A549 (cell line): Measurements from ENCODE around the gene PDZD2. TPM values are rescaled to one million over a fixed set of nuclear protein-coding genes. Genes with fewer than 3 reads are reported as not detected.
A peak's percentile ranks its signal among the peaks of the same experiment; 100 is the strongest.

Source experiments
- ATAC-seq, 2 experiments: fragments of 200-7000 bp in 1 of 2; fragments of >200 bp in 1 of 2; cut with Nextera tagmentation in 1 of 2; cut with Tn5 transposase in 1 of 2; 3 replicates each; pipeline versions ENCODE4 v1.8.0 to v1.9.1; 2018 to 2020; ENCODE audit warnings: mild to moderate bottlenecking in 1 of 2, moderate library complexity in 1 of 2
- CTCF ChIA-PET: fragments of 300-600 bp; sonication (Branson Sonifier 250); formaldehyde crosslinking; extraction: SDS; loops from one replicate; lab custom pipeline; 2021; ENCODE audit warnings: antibody characterized with exemption, inconsistent platforms; lab: Yijun Ruan, JAX
- POLR2A ChIA-PET: fragments of 350-600 bp; formaldehyde crosslinking; extraction: SDS; loops from one replicate; lab custom pipeline; 2021; ENCODE audit warnings: antibody characterized with exemption, inconsistent platforms; lab: Yijun Ruan, JAX
- DNase-seq, 2 experiments: peaks; one replicate each; pipeline versions ENCODE4 v3.0.0 to v3.0.0-alpha.2; 2011 to 2016; ENCODE audit warnings: low read depth in 1 of 2, low spot score in 1 of 2
- FAIRE-seq: peaks from 2 replicates; lab custom pipeline; 2011; peaks lifted over from hg19 to GRCh38; lab: Jason Lieb, UNC
- H3K27ac ChIP-seq, 2 experiments: fragments of >200 bp; sonication (Bioruptor Twin); formaldehyde crosslinking; 3 replicates each; pipeline ENCODE4 v1.5.1; 2016 to 2017
- H3K4me1 ChIP-seq: fragments of >200 bp; sonication (Bioruptor Twin); formaldehyde crosslinking; 3 replicates; pipeline ENCODE4 v1.6.1; 2016
- H3K4me2 ChIP-seq: fragments of >200 bp; sonication (Bioruptor Twin); formaldehyde crosslinking; 3 replicates; pipeline ENCODE4 v1.6.1; 2016
- H3K4me3 ChIP-seq: fragments of >200 bp; sonication (Bioruptor Twin); formaldehyde crosslinking; 3 replicates; pipeline ENCODE4 v1.5.1; 2016
- H3K9me3 ChIP-seq: fragments of >200 bp; sonication (Bioruptor Twin); formaldehyde crosslinking; 3 replicates; pipeline ENCODE4 v1.6.1; 2016
- BHLHE40 ChIP-seq: IDR thresholded peaks from 2 replicates; pipeline ENCODE4 v1.6.1; 2012; ENCODE audit warnings: low read depth, low read length, inconsistent platforms
- CHD2 ChIP-seq: fragments of 150-350 bp; IDR thresholded peaks from 2 replicates; pipeline ENCODE4 v1.6.1; 2014; ENCODE audit warnings: low read length; ENCODE audit not compliant: partially characterized antibody
- ELK1 ChIP-seq: fragments of 150-350 bp; IDR thresholded peaks from 2 replicates; pipeline ENCODE4 v1.6.1; 2014; ENCODE audit warnings: low read depth, mild to moderate bottlenecking, low read length
- EP300 ChIP-seq, 2 experiments: fragments of >200 bp; sonication (Bioruptor Twin); formaldehyde crosslinking; IDR thresholded peaks; 2 replicates in 1 of 2; 3 replicates in 1 of 2; pipeline ENCODE4 v1.6.1; 2016 to 2017
- ESRRA ChIP-seq: fragments of 150-350 bp; IDR thresholded peaks from 2 replicates; pipeline ENCODE4 v1.6.1; 2014; ENCODE audit warnings: mild to moderate bottlenecking, low read length, borderline replicate concordance
- FOSL2 ChIP-seq, 2 experiments: fragments of 450-650 bp in 1 of 2; fragments of >200 bp in 1 of 2; sonication (Bioruptor Twin) in 1 of 2; formaldehyde crosslinking; IDR thresholded peaks; 2 replicates each; pipeline versions ENCODE4 v1.5.0 to v1.6.1; 2016 to 2020; ENCODE audit warnings: mild to moderate bottlenecking in 1 of 2, moderate library complexity in 1 of 2
- GATA3 ChIP-seq: IDR thresholded peaks from 2 replicates; pipeline ENCODE4 v1.6.1; 2012; ENCODE audit warnings: borderline replicate concordance
- HEYL ChIP-seq: fragments of 250-450 bp; sonication (Bioruptor Pico); IDR thresholded peaks from 2 replicates; pipeline ENCODE4 v1.8.0; 2021; ENCODE audit warnings: mild to moderate bottlenecking, moderate library complexity
- KDM5A ChIP-seq: fragments of 200-600 bp; sonication (generic); IDR thresholded peaks from 2 replicates; pipeline ENCODE4 v1.6.1; 2016; ENCODE audit warnings: antibody characterized with exemption, mild to moderate bottlenecking
- MAFK ChIP-seq: fragments of 450-650 bp; IDR thresholded peaks from 2 replicates; pipeline ENCODE4 v1.6.1; 2014; ENCODE audit not compliant: partially characterized antibody
- MAX ChIP-seq: IDR thresholded peaks from 2 replicates; pipeline ENCODE4 v1.6.1; 2012
- MYC ChIP-seq: IDR thresholded peaks from 2 replicates; pipeline ENCODE4 v1.6.1; 2012; ENCODE audit warnings: mild to moderate bottlenecking, inconsistent platforms, low read length, improper control_type of control experiment, borderline replicate concordance
- NPAS2 ChIP-seq: fragments of 250-450 bp; sonication (Bioruptor Pico); IDR thresholded peaks from 2 replicates; pipeline ENCODE4 v1.8.0; 2022; ENCODE audit warnings: mild to moderate bottlenecking, moderate library complexity, borderline replicate concordance
- NR3C1 ChIP-seq: fragments of >200 bp; sonication (Bioruptor Twin); formaldehyde crosslinking; IDR thresholded peaks from 3 replicates; pipeline ENCODE4 v1.6.1; 2017
- POLR2AphosphoS2 ChIP-seq: conservative IDR thresholded peaks from 2 replicates; pipeline ENCODE4 v1.6.1; 2012; ENCODE audit warnings: low read length, improper control_type of control experiment, inconsistent platforms
- RAD21 ChIP-seq, 2 experiments: fragments of >200 bp in 1 of 2; sonication (Bioruptor Twin) in 1 of 2; formaldehyde crosslinking in 1 of 2; IDR thresholded peaks in 1 of 2; conservative IDR thresholded peaks in 1 of 2; 2 replicates in 1 of 2; 3 replicates in 1 of 2; pipeline ENCODE4 v1.6.1; 2012 to 2018; ENCODE audit warnings: inconsistent platforms in 1 of 2
- RARB ChIP-seq: fragments of 250-450 bp; sonication (Bioruptor Pico); IDR thresholded peaks from 2 replicates; pipeline ENCODE4 v1.8.0; 2021; ENCODE audit warnings: mild to moderate bottlenecking, moderate library complexity
- SMC3 ChIP-seq: fragments of >200 bp; sonication (Bioruptor Twin); formaldehyde crosslinking; IDR thresholded peaks from 3 replicates; pipeline ENCODE4 v1.6.1; 2018; ENCODE audit warnings: inconsistent platforms
- USF2 ChIP-seq: fragments of 450-650 bp; IDR thresholded peaks from 2 replicates; pipeline ENCODE4 v1.6.1; 2014; ENCODE audit warnings: antibody characterized with exemption
- ZC3H11A ChIP-seq: fragments of 450-650 bp; IDR thresholded peaks from 2 replicates; pipeline ENCODE4 v1.6.1; 2014; ENCODE audit warnings: antibody characterized with exemption, mild to moderate bottlenecking
- ZFP36 ChIP-seq: fragments of 450-650 bp; IDR thresholded peaks from 2 replicates; pipeline ENCODE4 v1.6.1; 2014; ENCODE audit warnings: borderline replicate concordance; ENCODE audit not compliant: partially characterized antibody
- ZNF302 ChIP-seq: fragments of 250-450 bp; sonication (Bioruptor Pico); IDR thresholded peaks from 2 replicates; pipeline ENCODE4 v1.9.0; 2021; ENCODE audit warnings: inconsistent platforms, mild to moderate bottlenecking, moderate library complexity
- WGBS: methylation state at CpG from one replicate; pipeline ENCODE4 v1.1.6; 2017; ENCODE audit errors: missing lambda C conversion rate; 5-methylcytosine and 5-hydroxymethylcytosine counted together
- polyA plus RNA-seq, 4 experiments: library from polyadenylated mRNA; depleted of rRNA in 3 of 4; stranded (reverse); fragments of >200 nt; fragmentation: RNase III in 1 of 4; extraction: RNeasy Plus Mini Kit Qiagen cat#74134 plus additional on column Dnase treatment in 1 of 4; gene quantifications; 2 replicates in 3 of 4; 3 replicates in 1 of 4; pipeline ENCODE4 v1.2.3, GENCODE V29; 2011 to 2017
- TF ChIP-seq, protein P1 (sequence below): fragments of >200 bp; sonication (Bioruptor Twin); formaldehyde crosslinking; IDR thresholded peaks from 3 replicates; pipeline ENCODE4 v1.5.1; 2016
- TF ChIP-seq, protein P2 (sequence below): fragments of >200 bp; sonication (Bioruptor Twin); formaldehyde crosslinking; IDR thresholded peaks from 3 replicates; pipeline ENCODE4 v1.6.1; 2016

Gene PDZD2
- polyA plus RNA-seq, 2 of the 4 experiments (the other 2 are of a cell fraction): 0.06 to 0.09 TPM

GRCh38 chr5:31663519-31663918 is 24.6 kb downstream of the PDZD2 start:
- CTCF ChIA-PET: interaction anchor here (0.8 to 1.3 kb wide), 2 partner anchors 16 to 25 kb away, joined by 4 to 7 read pairs; partner anchors contain the start of gene PDZD2

DNA sequence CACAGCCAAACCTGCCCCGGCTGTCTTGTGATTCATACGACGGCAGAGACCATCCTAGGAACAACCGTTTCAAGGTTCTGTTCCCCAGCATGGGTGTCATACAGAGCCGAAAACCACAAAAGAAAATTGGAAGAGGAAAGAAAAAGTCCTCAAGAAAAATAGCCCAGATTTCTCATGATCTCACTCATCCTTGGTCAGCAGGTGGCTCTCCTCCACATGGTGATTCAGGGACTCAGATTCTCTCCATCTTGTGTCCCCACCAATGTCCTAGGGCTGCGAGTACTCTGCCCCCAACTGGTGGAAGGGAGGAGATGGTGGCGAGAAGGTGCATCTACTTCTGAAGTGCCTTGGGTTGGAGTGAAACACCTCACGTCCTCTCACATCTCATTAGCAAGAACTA is 25.6 kb downstream of the PDZD2 start:
- DNase-seq: peak; percentile 40 to 74
- no peak overlapping the region for H3K4me3 ChIP-seq
- 32% methylated on average over 8 of the region's 8 CpGs for WGBS
- peak; percentile 19 to 41; a peak in 2 of 5 replicates for TF ChIP-seq RAD21 (conservative IDR thresholded peaks at IDR 0.05 in 1 of 2, IDR thresholded peaks at IDR 0.05 in 1 of 2)
- TF ChIP-seq, protein P1, sequence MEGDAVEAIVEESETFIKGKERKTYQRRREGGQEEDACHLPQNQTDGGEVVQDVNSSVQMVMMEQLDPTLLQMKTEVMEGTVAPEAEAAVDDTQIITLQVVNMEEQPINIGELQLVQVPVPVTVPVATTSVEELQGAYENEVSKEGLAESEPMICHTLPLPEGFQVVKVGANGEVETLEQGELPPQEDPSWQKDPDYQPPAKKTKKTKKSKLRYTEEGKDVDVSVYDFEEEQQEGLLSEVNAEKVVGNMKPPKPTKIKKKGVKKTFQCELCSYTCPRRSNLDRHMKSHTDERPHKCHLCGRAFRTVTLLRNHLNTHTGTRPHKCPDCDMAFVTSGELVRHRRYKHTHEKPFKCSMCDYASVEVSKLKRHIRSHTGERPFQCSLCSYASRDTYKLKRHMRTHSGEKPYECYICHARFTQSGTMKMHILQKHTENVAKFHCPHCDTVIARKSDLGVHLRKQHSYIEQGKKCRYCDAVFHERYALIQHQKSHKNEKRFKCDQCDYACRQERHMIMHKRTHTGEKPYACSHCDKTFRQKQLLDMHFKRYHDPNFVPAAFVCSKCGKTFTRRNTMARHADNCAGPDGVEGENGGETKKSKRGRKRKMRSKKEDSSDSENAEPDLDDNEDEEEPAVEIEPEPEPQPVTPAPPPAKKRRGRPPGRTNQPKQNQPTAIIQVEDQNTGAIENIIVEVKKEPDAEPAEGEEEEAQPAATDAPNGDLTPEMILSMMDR: peak; percentile 40; the same call in 2 of the 3 replicates
- TF ChIP-seq RARB (CRISPR knock-in tag): no peak
- TF ChIP-seq, protein P2, sequence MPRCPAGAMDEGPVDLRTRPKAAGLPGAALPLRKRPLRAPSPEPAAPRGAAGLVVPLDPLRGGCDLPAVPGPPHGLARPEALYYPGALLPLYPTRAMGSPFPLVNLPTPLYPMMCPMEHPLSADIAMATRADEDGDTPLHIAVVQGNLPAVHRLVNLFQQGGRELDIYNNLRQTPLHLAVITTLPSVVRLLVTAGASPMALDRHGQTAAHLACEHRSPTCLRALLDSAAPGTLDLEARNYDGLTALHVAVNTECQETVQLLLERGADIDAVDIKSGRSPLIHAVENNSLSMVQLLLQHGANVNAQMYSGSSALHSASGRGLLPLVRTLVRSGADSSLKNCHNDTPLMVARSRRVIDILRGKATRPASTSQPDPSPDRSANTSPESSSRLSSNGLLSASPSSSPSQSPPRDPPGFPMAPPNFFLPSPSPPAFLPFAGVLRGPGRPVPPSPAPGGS: no peak
- TF ChIP-seq MAFK: no peak
- no peak for TF ChIP-seq CHD2
- TF ChIP-seq SMC3: peak; percentile 25; the same call in 1 of the 3 replicates
- TF ChIP-seq, all 56 proteins: peak for 3
- CTCF ChIA-PET: no interaction called here
- peaks cover 14% of the 10 kb centered on the region; the same call in 2 of the 3 replicates for H3K9me3 ChIP-seq
- no peak overlapping the region for H3K4me2 ChIP-seq
- POLR2A ChIA-PET: no interaction called here
- H3K4me1 ChIP-seq: no peaks in the 10 kb centered on the region
- FAIRE-seq (no peak), ATAC-seq (peak; percentile 81 to 90; a peak in 5 of 6 replicates)
- H3K27ac ChIP-seq: no peak overlapping the region

More at GRCh38 chr5:31663519-31663918, 24.6 kb downstream of the PDZD2 start:
- H3K4me2 ChIP-seq: no peak overlapping the region
- no peaks in the 10 kb centered on the region for H3K4me1 ChIP-seq
- TF ChIP-seq USF2 (no peak), KDM5A (no peak)
- TF ChIP-seq, all 56 proteins: peak for 0
- no peak for DNase-seq
- FAIRE-seq: no peak
- Histone ChIP-seq H3K27ac (no peak overlapping the region), H3K9me3 (peaks cover 16% of the 10 kb centered on the region; the same call in 2 of the 3 replicates), H3K4me3 (no peak overlapping the region)
- POLR2A ChIA-PET: no interaction called here
- ATAC-seq: no peak
- WGBS: 51% methylated on average over 7 of the region's 7 CpGs

DNA sequence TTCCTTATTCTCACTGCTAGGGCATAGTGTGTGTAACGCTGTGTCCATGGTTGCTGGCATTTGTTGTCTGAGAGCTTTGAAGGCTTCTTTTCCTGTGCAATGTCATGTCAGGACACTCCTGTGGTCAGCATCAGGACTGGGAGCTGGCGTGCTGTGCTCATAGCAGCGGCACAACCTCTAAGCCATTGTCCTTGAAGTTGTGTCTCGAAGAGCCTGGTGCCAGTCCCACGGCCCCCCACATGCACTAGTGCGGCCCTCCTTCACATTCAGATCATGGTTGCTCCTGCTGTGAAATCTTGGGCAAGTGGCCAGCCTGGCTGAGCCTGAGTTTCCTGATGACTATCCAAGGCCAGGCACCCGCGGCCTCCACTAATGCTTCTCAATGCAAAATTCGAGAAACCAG is 32.4 kb downstream of the PDZD2 start:
- H3K4me3 ChIP-seq: no peak overlapping the region
- no peak for TF ChIP-seq ESRRA
- TF ChIP-seq NR3C1: no peak
- no peak for TF ChIP-seq MAX
- no peak for TF ChIP-seq GATA3
- TF ChIP-seq, all 56 proteins: peak for 0
- POLR2A ChIA-PET: no interaction called here
- H3K4me2 ChIP-seq: no peak overlapping the region
- ATAC-seq: no peak
- no peak overlapping the region for H3K27ac ChIP-seq
- no peaks in the 10 kb centered on the region for H3K4me1 ChIP-seq
- CTCF ChIA-PET: no interaction called here
- DNase-seq: no peak
- H3K9me3 ChIP-seq: no peaks in the 10 kb centered on the region
- no peak for FAIRE-seq
- 23% methylated on average over 7 of the region's 9 CpGs for WGBS

GRCh38 chr5:31674371-31674951 is 35.5 kb downstream of the PDZD2 start:
- no peak for DNase-seq
- no peaks in the 10 kb centered on the region for H3K4me1 ChIP-seq
- FAIRE-seq: no peak
- no peak overlapping the region for H3K4me3 ChIP-seq
- H3K9me3 ChIP-seq: no peaks in the 10 kb centered on the region
- WGBS: 30% methylated on average over 7 of the region's 7 CpGs
- POLR2A ChIA-PET: no interaction called here
- CTCF ChIA-PET: interaction anchor here (1.0 to 1.3 kb wide), 4 partner anchors 17 to 415 kb away, joined by 3 to 5 read pairs (median 3); no protein-coding TSS in a partner anchor
- ATAC-seq: no peak
- no peak overlapping the region for H3K27ac ChIP-seq
- H3K4me2 ChIP-seq: no peak overlapping the region
- TF ChIP-seq RARB (CRISPR knock-in tag) (no peak), BHLHE40 (no peak), MAFK (no peak), ZFP36 (no peak), NR3C1 (no peak), FOSL2 (IDR thresholded peaks at IDR 0.05) (no peak), FOSL2 (CRISPR knock-in tag; IDR thresholded peaks at IDR 0.05) (no peak), ESRRA (no peak), EP300 (IDR thresholded peaks at IDR 0.05) (no peak), ELK1 (no peak), POLR2AphosphoS2 (no peak), ZC3H11A (no peak), MYC (no peak), ZNF302 (CRISPR knock-in tag) (no peak), HEYL (no peak), CHD2 (no peak), NPAS2 (CRISPR knock-in tag) (no peak)
